Inflammatory macrophage (primary cell): ENCODE results near the gene BABAM1.

Experiments
- DNase-seq, 2 donors: peaks; one replicate each; pipeline ENCODE4 v3.0.0-alpha.2; 2020 to 2022
- total RNA-seq, 18 experiments: gene quantifications; one replicate each; lab custom pipeline; 2026; ENCODE audit warnings: mixed read lengths in 6 of 18, inconsistent platforms in 2 of 18; lab: John Stamatoyannopoulos, UW

BABAM1 gene
- 8.3 to 25.0 (median 17.9) reads per million in 18 experiments for total RNA-seq

DNA sequence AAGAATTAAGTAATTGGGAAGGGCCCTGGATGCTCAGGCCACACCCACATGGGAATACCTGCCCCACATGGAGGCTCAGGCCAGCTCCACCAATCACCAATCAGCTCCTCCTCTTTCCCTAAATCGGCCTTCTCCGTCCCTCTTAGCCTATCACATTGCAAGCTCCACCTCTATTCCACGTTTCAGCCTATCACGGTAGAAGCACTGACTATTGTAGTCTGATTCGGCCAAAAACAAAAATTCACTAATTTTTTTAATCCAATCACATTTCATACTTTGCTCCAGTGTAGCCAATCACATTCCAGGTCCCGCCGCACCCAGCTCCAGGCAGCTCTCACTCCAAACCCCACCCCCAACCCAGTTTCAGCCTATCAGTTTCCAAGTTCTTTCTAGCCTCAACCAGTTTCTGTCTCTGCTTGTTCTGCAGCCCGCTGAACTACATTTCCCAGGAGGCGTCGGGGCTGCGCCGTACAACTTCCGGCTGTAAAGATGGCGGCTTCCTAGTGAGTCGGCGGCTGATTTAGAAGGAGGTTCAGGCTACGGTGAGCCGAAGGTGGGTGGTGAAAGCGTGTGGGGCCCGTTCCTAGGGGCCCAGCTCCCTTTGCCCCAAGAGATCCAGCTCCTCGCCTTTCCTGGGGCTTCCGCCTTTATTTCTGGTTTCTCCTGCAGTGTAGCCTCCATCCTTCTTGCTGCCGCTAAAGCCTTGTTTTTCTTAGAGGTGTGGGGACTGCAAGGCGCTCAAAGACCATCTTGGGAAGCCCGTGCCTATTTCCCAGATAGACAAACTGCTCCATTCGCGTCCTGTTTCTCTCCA lies at the start of gene BABAM1:
BABAM1 (plus strand) TSS at position 469 of the 814 bp plus-strand sequence. CDS start 1,364 bp downstream, outside the sequence.
- peak; percentile 98 to 99 for DNase-seq

DNA sequence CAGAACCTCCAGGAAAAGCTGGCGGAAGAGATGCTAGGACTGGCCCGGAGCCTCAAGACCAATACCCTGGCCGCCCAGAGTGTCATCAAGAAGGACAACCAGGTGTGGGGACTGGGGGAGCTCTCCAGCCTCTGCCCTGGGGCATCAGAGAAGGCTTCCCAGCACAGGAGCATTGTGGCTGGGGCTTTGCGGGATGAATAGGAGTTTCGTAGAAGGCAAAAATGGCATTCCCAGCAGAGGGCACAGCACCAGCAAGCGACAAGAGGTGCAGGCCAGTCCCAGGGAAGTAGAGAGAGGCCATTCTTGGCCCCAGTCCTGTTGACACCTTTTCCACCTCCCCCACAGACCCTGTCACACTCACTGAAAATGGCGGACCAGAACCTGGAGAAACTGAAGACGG lies 48.0 kb upstream of the BABAM1 start:
- no peak for DNase-seq

DNA sequence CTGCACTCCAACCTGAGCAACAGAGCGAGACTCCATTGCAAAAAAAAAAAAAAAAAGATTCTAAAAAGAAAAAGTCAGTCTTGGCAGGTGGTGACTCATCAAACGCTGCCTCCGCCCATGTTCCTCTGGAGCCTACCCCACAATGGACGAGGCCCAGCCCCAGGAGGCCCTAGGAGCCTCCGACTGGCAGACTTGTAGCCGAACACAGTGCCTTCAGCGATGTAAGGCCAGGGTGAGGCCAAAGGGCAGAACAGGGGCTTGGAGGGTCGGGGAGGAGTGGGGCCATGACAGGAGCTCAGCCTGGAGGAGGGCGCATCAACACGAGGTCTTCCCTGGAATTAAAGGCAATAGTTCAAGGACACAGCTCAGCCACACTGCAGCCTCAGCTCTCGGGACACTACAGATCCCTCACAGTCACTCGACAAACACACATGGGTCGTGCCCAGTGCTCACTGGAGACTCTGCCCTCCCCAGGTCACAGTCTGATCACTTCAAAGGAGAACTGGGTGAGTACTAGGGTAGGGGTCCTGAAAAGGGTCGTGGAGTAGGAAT lies 47.0 kb upstream of the BABAM1 start:
- DNase-seq, result peak; percentile 18 to 31

- DNase-seq, result no peak
Measured at GRCh38 chr19:17225053-17225452, 42.2 kb upstream of the BABAM1 start.

DNA sequence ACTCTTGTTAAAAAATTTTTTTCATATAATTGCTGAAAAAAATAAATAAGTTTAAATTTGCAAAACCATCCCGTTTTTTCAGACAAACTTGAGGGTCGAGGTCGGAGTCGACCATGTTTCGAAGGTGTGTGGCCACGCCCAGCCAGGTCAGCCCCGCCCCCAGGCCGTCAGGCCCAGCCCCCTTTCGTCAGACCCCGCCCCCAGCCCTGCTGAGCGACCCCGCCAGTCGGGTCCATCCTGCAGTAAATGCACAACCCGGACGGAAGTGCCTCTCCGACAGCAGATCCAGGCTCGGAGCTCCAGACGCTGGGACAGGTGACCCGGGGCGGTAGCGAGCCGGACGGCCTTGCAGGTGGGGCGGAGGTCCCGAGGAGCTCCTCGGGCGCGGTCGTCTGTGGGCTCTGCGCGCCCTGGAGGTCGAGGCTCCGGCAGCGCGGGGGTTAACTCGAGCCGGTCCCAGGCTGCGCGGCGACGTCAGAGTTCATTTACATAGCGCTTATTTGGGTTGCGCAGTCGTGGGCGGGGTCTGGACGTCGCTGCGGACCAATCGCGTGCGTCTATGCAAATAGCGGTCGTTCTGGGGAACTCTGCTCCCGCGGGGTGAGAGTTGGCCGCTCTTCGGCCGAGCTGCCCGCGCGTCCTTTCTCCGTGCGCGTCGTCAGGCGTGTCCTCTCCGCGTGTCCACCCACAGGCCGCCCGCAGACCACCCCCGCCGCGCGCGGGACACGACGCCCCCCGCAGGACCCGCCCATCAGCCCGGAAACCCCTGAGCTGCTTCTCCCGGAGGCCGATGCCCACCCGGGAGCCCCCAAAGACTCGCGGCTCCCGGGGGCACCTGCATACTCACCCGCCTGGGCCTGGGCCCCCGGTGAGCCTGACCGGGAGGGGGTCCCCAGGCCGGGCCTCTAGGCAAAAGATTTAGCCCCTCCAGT lies 41.0 kb upstream of the BABAM1 start, which contains the start of gene OCEL1:
OCEL1 (plus strand) TSS at position 225 of the 932 bp plus-strand sequence; CDS start at position 247, 22 bp downstream.
- peak; percentile 99 to 100 for DNase-seq

DNA sequence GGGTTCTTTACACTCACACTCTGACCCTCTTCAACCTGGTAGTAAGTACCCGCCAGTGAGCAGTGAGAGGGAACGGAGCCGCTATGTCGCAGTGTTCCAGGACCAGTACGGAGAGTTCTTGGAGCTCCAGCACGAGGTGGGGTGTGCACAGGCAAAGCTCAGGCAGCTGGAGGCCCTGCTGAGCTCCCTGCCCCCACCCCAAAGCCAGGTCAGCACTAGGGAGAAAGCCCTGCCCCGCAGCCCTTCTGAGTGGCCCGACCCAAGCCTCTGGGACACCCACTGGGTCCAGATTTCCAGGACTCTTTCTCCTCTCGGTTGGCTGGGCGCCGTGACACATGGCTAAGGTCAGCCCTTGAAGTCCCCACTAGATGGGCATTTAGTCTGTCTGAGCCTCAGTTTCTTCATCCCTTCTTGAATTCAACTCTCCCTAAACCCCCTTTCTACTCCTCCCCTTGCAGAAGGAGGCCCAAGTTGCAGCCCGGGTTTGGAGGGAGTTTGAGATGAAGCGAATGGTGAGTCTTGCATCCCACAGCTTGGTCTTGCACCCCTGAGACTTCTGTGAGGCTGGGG lies 39.4 kb upstream of the BABAM1 start:
- no peak for DNase-seq

DNA sequence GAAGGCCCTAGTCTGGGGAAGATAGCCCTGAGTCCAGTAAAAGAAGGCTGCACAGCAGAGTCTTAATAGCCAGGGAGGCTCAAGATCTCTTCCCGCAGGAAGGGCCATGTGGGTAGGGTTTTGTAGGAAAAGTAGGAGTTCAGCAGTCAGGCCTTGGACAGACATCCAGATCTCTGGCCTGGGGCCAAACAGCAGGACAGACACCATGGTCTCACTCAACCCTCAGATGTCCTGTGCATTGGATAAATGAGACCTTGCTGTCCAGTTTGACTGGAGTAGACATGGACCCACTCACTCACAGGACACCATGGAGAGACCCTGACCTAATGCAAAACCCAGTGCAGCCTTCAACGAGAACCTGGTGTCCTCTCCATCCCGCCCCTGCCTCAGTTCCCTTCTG lies 37.4 kb upstream of the BABAM1 start:
- DNase-seq, result no peak

DNA sequence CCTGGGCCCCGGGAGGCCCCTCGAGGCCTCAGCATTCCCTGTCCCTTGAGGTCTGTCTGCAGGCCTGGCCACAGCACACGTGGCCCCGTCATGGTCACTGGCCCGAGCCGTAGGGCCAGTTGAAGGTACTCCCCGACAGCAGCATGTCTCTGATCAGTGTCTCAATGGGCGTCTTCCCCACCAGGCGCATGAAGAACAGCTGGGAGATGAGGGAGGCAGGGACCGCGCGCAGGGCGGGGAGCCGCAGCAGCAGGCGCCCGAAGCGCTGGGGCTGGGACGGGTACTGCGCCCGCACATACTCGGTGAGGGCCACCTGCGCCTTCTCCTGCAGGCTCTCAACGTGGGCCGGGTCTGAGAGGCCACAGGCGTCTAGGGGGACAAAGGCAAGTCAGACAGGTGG lies 35.0 kb upstream of the BABAM1 start:
- no peak for DNase-seq

DNA sequence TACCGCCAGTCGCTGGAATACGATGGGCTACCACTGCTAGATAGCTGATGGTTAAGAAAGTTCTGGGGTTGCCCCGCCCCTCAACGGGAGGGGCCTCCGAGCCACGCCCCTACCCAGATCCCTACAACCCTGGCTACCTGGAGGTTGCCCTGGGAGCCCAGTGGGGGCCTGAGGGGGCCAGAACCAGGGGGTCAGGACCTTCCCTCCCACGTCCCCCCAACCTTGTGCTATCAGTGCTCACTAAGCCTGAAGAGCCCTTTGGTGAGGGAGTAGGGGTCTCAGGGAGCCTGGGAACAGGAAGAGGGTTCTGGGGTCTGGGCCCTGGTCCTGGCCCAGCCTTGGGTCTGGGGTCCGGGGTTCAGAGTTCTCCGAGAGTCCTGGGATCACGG lies 32.3 kb upstream of the BABAM1 start:
- peak in 1 of 2 donors; percentile 29 for DNase-seq

DNA sequence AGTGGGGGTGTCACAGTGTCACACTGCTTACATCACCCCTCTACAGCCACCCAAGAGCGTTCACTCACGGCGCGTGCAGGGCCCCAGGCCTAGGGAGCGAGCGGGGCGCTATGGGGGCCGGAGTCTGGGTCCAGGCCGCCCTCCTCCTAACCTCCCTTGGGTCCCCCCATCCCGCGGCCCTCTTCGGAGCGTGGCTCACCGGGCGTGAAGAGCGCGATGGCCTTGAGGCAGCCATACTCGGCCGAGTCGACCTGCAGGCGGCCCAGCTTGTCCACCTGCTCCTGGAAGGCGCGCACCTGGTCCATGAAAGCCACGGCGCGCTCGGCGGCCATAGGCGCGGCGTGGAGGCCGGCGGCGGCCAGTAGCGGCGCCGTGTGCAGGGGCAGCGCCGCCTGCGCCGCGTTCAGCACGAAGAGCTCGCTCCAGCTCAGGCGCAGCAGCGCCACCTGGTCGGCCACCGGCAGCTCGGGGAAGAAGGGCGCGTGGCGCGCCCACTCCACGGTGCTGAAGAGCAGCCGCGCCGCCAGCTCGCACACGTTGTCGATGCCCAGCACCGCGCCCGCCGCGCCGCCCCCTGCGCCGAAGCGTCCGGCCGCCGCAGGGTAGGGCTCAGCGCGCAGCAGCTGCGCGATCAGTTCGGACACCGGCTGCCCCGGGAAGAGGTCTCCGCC lies 31.8 kb upstream of the BABAM1 start:
- peak; percentile 46 to 72 for DNase-seq

DNA sequence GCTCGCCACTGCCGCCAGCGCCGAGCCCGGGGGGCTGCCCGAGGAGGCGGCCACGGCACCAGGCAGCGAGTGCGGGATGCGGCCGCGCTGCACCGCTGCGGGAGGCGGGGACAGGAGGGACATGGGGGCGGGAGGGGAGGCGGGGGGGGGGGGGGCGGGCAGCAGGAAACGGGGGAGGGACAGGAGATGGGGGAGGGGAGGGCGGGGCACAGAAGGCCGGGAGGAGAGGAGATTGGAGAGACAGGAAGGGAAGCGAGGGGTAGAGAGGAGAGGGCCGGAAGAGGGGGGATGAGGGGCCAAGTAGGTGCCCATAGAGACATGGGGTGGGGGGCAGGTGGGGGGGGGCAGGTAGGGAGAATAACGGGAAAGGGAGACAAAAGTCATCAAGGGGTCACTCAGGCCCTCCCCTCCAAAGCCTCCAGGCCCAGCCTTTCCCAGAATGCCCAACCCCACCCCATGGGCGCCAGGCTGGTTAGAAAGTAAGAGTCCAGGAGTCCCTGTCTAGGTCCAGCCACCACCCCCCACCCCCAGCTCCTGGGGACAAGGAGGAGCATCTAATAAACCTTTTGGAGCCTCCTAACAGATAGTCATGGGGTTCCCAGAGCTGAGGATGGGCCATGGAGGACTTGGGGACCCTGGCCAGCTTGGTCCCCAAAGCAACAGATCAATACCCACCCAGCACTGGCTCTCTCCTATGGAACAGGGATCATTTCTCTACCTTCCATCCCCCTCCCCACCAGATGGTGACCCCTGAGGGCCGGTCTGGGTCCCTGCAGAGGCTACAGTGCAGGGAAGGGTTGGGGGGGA lies 31.1 kb upstream of the BABAM1 start:
- DNase-seq, result no peak

DNA sequence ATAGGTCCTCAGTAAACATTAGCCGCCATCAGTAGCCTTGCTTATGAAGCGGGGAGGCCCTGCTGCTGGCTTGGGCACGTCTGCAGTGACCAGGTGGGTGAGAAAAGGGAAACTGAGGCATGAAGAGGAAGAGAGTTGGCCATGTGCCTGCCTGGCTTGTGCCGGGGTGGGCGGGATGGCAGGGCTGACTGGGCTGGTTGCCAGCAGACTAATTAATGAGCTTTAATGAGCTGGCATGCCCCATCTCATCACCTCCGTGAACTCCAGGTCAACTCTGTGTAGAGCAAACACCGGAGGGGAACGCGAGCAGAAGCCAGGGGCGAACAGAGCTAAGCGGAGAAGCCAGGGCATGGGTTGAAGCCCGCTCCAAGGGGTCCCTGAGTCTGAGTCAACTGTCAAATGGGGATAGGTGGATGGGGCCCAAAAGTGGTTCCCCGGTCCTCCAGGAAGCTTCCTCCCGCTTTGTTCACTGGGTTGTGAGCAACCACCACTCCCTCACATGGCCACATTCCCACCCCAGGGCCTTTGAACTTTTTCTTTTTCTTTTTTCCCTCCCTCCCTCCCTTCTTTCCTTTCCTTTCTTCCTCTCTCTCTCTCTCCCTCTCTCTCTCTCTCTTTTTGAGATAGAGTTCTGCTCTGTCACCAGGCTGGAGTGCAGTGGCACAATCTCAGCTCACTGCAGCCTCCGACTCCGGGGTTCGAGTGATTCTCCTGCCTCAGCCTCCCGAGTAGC lies 30.3 kb upstream of the BABAM1 start:
- DNase-seq, result no peak

- DNase-seq, result no peak
Measured at GRCh38 chr19:17237747-17238706, 29.2 kb upstream of the BABAM1 start.

- DNase-seq, result no peak
Measured at GRCh38 chr19:17240062-17240752, 27.0 kb upstream of the BABAM1 start.

DNA sequence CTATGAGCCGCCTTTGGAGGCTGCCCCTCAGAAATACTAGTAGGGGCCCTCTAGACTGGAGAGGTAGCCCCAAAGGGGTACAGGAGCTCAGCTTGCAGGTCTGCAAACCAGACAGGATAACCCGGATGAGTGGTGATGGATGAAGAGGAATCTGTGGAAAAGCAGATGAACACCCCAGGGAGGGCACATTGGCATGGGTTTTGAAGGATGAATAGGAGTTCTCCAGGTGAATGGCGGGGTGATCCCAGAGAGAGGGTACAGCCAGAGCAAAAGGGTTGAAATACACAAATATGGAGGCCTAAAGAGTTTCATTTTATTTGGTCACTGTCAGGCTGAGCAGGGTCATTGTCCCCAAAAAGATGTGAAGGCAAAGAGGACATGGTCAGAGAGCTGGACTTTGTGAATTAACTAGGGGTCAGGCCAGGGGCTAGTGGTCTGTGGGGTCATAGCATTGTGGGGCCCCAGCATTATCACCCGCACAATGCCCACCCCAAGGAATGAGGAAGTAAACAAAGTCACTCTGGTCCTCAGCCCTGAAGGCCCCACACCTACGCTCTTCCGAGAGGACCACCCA lies 26.3 kb upstream of the BABAM1 start:
- DNase-seq, result no peak

GRCh38 chr19:17242431-17243208 lies 24.6 kb upstream of the BABAM1 start:
- DNase-seq, result no peak

DNA sequence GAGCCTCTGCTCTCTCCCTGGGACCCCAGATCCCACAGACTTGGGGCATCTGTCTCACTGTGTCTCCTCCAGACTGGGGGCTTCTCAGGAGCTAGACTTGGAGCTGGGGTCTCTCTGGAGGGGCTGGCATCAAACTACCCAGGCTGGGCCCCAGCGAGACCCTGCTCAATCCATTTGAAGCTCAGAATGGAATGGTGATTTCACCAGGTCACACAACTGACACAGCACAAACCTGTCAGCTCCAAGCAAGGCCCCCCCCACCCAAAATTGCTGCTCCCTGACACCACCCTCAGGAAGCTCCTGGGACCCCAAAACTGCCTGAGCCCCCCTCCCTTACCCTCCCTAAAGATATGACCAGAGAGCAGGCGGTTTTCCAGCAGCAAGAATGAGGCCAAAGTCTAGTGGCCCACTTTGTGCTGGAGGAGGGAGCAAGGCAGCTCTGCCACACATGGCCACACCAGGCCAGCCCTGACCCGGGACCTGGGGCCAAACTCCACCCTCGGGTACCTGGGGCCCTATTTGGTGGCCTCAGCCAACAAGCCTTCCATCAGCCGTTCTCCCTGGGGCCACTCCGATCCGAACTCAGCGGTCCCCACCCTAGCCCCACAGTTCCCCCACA lies 23.9 kb upstream of the BABAM1 start:
- no peak for DNase-seq
